Activated effector memory CD4-positive, alpha-beta T cell treated with anti-CD3 and anti-CD28 coated beads, Interleukin-2, amount 50 U/mL, for 16 hours (primary cell): ENCODE measurements around the gene FARS2.
A peak's percentile ranks its signal among the peaks of the same experiment; 100 is the strongest.

Experiments
- DNase-seq: peaks from one replicate; pipeline ENCODE4 v3.0.0-alpha.2; 2020

Gene FARS2

DNA sequence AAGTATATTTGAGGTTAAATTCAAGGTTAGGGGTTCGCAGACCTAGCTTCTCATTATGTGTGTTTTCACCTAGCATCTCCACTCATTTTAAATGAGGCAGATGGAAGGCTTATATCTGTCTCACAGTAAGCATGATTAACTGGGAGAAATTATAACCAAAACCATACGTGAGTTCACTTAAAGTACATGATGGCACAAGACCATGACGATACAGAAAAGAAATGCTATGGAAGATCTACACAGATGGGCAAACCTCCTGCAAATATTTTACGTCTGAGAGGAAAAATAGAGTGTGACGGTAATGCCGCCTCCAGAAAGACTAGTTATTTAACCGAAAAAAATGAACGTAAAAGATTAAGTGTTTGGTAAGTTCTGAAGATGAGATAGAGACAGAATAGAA lies 337.8 kb downstream of the FARS2 start:
- no peak for DNase-seq

DNA sequence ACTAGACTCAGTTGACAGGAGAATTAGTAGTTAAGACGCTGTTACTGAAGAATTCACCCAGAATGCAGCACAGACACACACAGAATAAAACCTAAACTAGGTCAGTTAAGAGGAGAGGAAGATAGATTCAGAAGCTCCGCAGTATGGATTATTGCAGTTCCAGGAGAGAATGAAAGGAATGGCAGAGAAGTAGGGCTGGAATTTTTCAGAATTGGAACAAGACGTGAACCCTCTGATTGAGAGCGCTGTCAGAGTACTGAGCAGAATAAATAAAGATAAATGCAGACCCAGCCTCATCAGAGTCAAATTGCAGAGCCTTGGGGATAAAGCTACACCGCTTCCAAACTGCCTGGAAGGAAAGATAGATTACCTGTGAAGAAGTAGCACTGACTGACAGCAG lies 344.6 kb downstream of the FARS2 start:
- no peak for DNase-seq

DNA sequence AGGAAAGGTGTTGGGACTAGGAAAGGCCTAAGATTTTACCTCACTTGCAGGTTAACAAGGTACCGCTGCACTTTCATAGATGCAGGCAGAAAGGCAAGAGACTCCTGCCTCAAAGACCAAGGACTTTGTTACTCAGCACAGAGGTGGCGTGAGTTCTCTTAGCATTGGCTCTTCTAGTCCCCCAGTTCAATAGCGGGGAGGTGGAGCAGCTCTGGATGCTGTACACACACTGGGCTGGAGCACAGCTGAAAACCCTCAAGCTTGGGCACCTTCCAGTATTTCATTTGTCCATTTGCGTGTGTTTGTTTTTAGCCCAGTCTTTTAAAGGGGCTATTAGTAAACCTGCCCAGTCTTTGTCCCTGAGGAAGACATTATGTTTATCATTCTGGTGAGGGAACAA lies 345.2 kb downstream of the FARS2 start:
- no peak for DNase-seq

DNA sequence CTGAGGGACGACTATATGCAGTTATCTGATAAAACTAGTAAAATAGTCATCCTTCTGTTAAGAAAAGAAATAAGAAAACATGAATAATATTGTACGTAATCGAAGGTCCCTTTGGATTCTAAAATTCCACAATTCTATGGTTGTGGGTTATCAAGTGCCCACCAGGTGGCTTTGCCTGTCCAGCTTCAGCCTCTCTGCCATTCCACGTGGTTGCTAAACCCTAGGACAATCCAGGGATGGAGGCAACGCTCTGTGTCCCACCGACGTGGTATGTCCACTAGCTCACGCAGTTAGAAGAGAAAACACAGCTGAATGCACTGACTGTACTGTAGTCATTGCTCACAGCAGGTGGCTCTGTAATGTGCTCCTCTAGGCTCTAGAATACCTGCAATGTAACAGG lies 349.3 kb downstream of the FARS2 start:
- no peak for DNase-seq

DNA sequence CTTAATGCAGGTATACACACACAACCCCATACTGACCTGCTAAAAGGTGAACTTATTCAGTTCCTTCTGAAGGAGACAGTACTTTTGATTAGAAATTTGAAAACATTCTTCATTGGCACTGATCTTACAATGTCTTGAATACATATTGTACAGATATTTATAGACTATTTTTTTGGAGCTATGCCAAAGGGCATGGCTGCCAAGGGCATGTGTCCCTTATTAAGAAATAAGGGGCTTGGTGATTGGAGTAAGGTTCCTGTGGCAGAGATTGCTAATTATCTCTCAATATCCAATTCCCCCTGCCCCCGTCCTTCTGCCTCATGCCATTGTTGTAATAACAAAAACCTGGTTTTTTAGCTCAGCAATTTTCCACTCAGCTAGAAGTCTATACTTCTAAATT lies 355.9 kb downstream of the FARS2 start:
- DNase-seq, result no peak

DNA sequence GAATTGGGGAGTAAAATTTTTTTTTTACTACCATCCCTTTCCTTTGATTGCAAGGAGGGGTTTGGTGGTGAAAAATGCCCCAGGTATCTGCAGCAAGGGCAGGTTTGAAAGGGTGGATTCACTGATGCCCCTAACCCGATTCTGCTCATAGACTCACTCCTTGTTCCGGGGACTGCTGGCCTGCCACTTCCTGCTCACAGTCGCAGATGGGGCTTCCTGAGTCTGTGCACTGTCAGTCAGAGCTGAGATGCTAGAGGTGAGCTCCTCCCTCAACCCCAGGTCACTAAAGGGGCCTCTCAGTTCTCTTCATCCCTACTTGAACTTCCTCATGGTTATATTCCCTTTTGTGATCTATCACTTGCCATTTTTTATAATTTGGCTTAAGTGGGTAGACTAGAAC lies 357.9 kb downstream of the FARS2 start:
- DNase-seq, result peak; percentile 72

DNA sequence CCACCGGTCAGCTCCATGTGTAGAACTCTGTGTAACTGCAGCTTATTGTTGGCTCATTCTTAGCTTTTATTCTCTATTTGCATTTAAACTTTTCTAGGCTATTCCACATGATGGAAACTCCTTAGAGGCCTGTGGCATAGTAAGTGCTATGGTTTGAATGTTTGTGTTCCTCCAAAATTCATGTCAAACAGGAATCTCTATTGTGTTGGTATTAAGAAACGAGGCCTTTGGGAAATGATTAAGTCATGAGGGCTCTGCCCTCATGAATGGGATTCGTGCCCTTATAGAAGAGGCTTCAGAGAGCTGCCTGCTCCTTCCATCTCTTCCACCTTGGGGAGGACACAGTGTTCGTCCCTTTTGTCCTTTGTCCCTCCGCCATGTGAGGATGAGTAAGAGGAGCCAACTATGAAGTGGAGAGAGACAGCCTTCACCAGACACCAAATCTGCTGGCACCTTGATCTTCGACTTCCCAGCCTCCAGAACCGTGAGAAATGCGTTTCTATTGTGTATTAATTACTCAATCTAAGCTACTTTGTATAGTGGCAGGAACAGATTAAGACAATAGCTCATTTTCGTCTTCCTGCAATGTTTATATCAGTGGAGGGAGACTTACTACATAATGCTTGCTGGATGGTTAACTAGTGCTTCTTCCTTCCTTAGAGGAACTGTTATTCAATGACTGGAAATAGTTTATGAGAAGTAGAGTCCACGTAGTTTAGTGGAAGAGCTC lies 361.1 kb downstream of the FARS2 start:
- no peak for DNase-seq

DNA sequence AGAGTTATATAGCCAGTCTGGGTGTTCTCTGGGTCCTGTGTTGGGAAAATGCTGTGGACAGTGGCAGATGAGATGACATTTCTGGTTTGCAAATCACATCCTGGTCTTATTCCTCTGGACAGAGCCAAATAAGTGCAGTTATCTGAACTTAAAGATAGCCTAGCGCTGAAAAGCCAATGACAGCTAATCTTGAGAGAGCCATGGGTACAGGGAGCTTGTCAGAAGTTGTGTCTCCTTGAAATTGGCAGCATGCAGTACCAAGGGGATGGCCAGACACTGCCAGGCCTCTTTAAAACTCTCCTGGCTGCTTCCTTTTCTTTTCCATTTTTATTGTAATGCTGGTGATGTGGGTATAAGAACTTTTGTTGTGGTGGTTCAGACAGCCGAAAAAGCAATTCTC lies 362.5 kb downstream of the FARS2 start:
- no peak for DNase-seq

DNA sequence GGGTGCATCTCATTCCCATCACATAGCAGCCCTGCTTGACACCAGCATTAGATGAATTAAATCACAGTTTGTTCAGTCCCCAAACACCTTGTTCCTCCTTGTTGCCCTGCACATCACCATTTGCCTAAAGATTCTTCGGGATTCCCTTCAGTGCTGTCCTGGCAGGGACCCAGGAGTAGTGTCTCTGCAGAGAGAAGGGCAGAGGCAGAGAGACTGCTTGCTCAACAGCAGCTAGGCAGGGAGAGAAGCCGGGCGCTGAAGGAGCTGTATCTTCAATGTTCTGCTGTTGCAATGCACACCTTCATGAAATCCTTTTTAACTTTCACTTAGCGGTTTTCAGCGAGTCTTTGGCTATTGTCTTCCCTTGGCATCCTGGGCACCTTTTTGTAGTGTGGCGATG lies 362.9 kb downstream of the FARS2 start:
- DNase-seq, result no peak

DNA sequence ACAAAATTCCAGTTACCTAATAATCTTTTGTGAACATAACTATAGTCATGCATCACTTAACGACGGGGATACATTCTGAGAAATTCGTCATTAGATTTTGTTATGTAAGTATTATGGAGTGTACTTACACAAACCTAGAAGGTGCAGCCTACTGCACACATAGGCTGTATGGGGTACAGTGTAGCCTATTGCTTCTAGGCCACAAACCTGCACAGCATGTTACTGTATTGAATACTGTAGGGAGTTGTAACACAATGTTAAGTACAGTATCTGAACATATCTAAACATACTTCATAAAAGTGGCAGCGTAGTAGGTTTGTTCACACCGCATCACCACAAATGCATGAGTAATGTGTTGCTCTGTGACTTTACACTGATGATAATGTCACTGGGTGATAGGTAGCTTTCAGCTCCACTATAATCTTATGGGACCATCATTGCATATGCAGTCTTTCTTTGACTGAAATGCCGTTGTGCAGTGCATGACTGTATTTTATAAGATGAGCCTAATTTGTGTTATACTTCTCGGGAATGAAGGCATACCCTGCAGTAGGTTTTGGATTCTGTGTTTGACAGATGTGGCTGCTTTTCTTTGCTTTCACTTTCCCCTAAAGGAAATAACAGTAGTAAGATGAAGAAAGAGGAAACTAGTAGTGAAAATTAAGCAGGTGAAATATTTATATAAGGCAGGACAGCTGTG lies 365.6 kb downstream of the FARS2 start:
- no peak for DNase-seq

DNA sequence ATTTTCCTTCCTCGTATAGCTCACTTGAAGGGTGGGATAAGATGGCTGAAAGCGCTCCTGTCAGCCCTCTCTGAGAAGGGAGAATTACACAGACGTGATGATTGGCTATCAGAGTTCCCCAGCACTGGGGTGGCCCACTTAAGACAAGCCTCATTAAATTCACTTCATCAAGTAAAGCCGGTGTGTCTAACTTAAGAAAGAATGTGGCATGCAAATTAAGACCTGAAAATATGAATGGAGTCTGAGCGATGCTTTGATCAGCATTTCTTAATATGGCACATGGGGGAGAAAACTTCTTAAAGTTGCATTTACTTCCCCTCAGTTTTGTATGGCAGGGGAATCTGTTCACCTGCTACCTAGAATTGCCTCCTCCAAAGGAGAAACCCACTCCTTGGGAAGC lies 369.3 kb downstream of the FARS2 start:
- DNase-seq, result no peak

DNA sequence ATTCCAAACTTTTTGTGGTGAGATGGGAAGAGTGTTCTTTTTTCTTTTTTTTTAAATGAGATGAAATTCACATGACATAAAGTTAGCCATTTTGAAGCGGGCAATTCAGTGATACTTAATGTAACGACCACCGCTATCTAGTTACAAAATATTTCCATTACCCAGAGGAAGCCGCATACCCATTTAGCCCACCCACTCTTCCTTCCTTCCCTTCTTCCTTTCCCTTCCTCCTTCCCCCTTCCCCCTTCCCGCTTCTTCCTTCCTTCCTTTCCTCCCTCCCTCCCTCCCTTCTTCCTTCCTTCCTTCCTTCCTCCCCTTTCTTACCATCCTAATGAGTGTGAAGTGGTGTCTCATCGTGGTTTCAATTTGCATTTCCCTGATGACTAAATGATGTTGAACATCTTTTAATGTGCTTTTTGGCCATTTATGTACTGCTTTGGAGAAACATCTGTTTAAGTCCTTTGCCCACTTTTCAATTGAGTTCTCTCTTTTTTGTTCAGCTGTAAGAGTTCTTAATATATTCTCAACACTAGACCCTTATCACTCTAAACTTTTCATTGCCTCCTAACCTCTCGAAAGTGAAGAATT lies 371.1 kb downstream of the FARS2 start:
- no peak for DNase-seq

DNA sequence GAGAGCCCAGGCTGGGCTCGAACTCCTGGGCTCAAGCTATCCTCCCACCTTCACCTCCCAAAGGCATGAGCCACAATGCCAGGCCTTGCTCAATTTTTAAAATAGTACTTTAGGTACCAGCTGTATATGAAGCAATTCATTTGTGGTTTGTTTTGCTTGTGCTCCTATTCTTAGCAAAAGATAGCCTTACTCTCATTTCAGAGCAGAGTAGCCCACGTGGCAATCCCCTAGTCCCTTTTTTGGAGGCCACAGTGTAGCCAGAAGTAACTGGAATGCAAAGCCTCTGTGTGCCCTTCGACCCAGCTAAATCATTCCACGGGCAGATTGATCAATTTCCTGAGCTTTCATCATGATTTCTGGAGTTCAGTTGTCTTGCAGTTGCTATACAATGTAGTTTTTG lies 373.2 kb downstream of the FARS2 start:
- no peak for DNase-seq

DNA sequence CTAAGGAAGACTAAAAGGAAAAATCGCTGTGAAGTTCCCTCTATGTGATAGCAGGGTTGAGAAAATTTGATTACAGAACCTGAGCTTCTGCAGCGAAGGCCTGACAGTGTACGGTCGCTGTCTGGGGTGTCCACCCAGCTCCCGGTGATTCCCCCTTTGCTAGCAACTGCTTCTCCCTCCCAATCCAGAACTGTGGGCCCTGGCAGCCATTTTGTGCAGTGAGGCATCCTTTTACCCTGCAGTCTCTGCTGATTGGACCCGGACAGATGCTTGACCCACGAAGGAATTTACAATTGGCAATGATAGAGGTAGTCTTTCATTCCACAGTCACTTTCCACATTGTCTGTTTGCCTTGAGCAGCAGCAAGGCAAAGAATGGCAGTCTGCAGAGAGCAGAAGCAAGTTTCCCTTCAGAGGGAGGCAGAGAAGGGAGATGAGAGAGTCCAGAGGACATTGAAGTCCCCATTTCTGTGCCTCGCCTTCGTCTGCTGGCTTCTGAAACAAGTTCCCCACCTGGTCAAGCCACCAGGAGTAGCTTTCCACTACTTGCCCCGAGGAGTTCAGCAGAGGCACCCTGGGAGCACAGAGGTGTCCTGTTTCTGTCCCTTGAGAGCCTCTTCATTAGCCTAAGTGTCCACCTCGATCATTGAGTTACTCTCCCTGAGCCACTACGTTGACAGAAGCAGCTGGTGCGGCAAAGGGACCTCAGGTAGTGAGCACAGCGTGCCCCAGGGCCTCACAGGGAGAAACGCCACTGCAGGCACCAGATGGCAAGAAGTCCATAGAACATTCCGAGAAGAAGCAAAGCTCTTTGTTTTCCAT lies 375.1 kb downstream of the FARS2 start:
- DNase-seq, result no peak

DNA sequence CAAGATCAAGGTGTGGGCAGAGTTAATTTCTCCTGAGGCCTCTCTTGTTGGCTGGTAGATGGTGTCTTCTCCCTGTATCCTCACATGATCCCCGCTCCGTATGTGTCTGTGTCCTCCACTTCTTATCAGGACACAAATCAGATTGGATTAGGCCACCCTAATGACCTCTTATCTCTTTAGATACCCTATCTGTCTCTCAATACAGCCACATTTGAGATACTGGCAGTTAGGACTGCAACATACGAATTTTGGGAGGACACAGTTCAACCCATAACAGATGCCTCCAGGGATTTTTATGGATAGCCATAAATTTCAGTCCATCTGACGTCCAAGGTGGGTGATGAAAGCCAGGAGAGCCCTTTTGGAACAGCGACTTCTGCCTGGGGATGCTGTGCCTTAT lies 376.4 kb downstream of the FARS2 start:
- no peak for DNase-seq

DNA sequence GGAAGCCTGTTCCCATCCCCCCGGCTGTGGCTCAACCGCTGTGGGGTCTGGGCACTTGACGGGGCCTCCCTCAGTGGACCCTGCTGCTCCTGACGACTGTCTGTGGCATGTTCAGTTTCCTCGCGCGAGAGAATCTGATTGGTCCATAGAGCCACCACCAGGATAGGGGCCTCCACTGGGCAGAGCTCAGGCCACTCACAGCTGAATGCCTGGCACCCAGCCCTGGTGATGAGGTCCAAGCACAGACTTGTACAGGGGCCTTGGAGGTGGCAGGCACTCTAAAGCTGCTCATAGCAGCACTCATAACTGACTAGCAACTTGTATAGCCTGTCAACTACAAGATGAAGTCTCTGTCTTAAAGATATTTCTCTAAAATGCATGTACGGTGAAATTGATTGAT lies 377.4 kb downstream of the FARS2 start:
- DNase-seq, result no peak

DNA sequence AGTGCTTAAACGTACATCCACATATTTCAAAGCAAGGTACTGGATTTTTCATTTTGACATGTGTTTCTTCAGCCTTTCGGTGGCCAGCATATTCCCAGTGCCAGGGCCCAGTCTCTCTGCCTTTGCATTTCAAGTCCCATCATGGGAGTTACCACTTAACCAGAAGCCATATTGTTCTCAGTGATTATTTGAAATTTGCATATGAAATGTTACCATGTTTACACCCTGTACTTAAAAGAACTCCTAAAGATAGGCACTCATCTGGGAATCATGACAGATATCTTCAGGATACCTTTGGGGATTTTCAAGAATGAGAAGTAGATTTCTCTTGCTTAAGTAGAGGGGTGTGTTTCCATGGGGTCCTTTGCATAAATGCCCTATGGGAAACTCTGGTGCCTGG lies 377.9 kb downstream of the FARS2 start:
- DNase-seq, result no peak

DNA sequence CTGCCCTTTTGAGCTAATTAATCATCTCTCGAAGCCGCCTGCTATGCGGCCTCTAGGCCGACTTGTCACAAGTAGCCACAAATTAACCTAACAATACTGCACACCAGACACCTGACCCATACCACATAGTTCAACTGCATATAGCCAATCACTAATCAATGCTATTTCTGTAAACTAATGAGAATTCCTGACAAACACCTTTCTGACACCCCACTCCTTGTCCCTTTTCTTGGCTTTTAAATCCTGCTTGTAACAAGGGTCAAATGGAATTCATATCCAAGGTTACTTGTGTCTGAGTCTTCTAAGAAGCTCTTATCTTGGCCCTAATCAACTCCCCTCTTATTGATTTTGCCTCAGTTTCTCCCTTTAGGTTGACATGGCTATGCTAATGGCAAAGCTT lies 379.3 kb downstream of the FARS2 start:
- no peak for DNase-seq

DNA sequence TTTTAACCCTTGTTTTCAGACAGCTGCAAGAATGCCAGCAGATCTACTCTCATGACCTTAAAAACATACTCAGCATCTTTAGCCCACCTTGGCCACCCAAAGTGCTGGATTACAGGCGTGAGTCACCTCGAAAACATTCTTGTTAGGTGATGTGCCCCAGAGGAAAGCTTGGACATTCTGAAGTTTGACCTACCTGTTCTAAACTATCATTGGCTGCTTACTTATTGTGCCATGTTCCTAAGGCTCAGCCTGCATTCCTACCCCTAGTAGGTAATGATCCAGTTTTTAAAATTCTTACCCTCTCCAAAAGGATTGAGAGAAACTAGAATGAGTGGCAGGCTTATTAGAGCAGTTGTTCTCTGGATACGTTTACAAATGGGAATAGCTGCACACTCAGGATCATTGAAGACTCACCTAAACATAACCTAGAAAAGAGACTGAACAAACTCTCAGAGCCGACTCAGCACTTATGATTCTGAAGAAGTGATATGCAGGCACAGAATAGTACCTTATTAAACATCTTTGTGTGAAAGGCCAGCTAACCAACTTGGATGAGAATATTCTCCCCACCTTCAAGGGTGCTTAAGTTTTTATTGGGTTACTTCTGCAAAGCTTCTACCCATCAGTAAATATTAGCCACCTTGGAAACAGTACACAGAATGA lies 383.3 kb downstream of the FARS2 start:
- DNase-seq, result no peak

DNA sequence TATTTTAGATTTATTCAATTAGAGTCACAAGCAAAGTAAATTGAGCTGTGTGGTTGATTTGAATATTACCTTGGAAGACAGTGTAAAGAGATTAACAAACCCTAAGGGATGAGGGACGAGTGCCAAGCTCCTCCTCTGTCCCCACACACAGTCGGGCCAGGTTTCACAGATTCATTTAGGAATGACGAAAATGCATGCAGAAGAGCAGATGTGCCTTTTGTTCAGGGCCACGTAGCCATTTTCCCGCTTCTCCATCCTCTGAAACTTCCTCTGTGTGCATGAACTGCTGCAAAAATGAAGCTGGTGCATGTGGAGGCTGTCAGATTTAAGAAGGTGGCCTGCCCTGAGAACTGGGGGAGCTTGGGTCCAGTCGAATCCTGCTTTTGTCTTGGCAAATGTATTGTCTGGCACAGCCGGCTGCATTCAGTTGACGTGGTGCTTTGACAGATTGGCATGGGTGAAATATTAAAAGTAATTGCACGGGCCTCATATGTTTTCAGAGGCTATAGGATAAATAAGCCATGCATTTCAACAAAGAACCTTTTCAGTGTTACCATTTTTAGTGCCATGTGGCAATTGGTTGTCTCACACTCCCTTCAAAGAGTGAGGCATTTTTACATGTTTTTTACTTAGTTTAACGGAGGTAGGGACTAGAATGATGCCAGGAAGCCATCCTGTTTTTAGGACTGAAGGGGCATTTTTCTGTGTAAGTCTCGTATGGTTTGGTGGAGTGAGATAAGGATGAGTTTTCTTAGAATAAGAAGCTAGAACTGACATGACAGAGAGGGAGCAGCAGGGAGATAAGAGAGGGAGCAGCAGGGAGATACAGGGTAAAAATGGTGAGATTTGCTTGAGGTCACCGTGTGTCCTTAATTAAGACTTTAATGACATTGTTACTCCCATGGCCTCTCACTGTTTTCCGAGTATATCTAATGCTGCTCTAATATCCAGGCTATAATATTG lies 384.3 kb downstream of the FARS2 start:
- no peak for DNase-seq

DNA sequence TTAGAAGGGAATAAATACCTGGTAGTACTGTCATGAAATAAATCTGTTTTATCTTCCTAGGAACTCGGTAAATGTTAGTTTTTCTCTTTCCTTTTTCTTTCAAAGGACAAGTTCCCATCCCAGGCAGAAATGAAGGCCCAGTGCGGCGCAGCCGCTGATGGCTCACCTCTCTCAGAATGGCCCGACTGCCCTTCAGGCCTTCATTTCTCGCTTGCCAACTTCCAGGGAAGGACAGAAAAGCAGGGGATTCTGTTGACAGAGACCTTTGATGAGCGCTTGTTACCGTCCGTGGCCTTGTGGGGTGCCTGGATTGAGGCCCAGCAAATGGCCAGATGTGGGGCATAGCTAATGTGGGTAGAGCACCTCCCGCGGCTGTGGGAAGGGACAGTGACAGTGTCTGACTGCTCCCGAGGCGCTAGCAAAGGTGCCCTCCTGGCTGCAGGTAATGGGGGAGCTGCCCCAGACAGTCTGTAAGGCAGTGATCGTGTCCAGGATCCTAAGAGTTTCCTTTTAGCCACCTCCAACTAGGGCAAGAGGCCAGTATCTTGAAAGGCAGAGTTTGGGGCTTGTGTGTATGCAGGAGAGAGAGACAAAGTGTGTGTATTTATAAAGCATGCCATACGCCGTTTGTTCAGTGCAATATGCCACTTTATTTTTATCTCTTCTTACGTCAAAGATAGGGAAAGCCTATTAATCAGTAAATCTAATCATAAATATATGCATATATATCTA lies 391.3 kb downstream of the FARS2 start:
- DNase-seq, result no peak
